GM23248 (cell line): ENCODE data around the gene MAN1C1. TPM values are rescaled to one million over a fixed set of nuclear protein-coding genes. Genes with fewer than 3 reads are reported as not detected.

Experiments used
- DNase-seq: peaks from one replicate; pipeline ENCODE4 v3.0.0-alpha.2; 2015
- H2AFZ ChIP-seq: fragments of 200-600 bp; sonication (generic); 2 replicates; pipeline ENCODE4 v1.6.1; 2016; ENCODE audit warnings: antibody characterized with exemption
- H3F3A ChIP-seq: fragments of 200-600 bp; sonication (generic); 2 replicates; pipeline ENCODE4 v1.6.1; 2016; ENCODE audit warnings: mild to moderate bottlenecking, antibody characterized with exemption, mixed run types; ENCODE audit not compliant: insufficient read depth
- H3K27ac ChIP-seq: fragments of 200-600 bp; sonication (generic); 2 replicates; pipeline ENCODE4 v1.5.1; 2016; ENCODE audit warnings: mild to moderate bottlenecking
- H3K27me3 ChIP-seq: fragments of 200-600 bp; sonication (generic); replicated peaks from 2 replicates; pipeline ENCODE4 v1.6.1; 2016; ENCODE audit warnings: mild to moderate bottlenecking; ENCODE audit not compliant: insufficient read depth
- H3K36me3 ChIP-seq: fragments of 200-600 bp; sonication (generic); 2 replicates; pipeline ENCODE4 v1.6.1; 2016; ENCODE audit warnings: low read depth, mild to moderate bottlenecking
- H3K4me1 ChIP-seq: fragments of 200-600 bp; sonication (generic); 2 replicates; pipeline ENCODE4 v1.6.1; 2016; ENCODE audit warnings: mild to moderate bottlenecking; ENCODE audit not compliant: insufficient read depth
- H3K4me2 ChIP-seq: fragments of 200-600 bp; sonication (generic); one replicate; pipeline ENCODE4 v1.6.1; 2016; ENCODE audit warnings: mild to moderate bottlenecking; ENCODE audit not compliant: unreplicated experiment
- H3K4me3 ChIP-seq: fragments of 200-600 bp; sonication (generic); 2 replicates; pipeline ENCODE4 v1.5.1; 2016; ENCODE audit warnings: mild to moderate bottlenecking
- H3K79me2 ChIP-seq: fragments of 200-600 bp; sonication (generic); 2 replicates; pipeline ENCODE4 v1.6.1; 2016; ENCODE audit warnings: mild to moderate bottlenecking; ENCODE audit not compliant: insufficient read depth
- H3K9ac ChIP-seq: fragments of 200-600 bp; sonication (generic); 2 replicates; pipeline ENCODE4 v1.6.1; 2016; ENCODE audit warnings: mild to moderate bottlenecking
- H3K9me2 ChIP-seq: fragments of 200-600 bp; sonication (generic); 2 replicates; pipeline ENCODE4 v1.6.1; 2016; ENCODE audit warnings: mixed run types, mild to moderate bottlenecking, moderate library complexity; ENCODE audit not compliant: insufficient read depth
- H3K9me3 ChIP-seq: fragments of 200-600 bp; sonication (generic); one replicate; pipeline ENCODE4 v1.6.1; 2017; ENCODE audit warnings: low read depth
- H4K20me1 ChIP-seq: fragments of 200-600 bp; sonication (generic); 2 replicates; pipeline ENCODE4 v1.6.0; 2016; ENCODE audit not compliant: insufficient read depth
- EZH2 ChIP-seq: fragments of 200-600 bp; sonication (generic); IDR thresholded peaks from 2 replicates; pipeline ENCODE4 v1.6.1; 2018; ENCODE audit warnings: antibody characterized with exemption, mild to moderate bottlenecking; ENCODE audit not compliant: insufficient read depth, poor library complexity, severe bottlenecking
- EZH2phosphoT487 ChIP-seq: fragments of 200-600 bp; sonication (generic); IDR thresholded peaks from 2 replicates; pipeline ENCODE4 v1.6.1; 2018; ENCODE audit warnings: antibody characterized with exemption, moderate library complexity, mild to moderate bottlenecking, low read depth; ENCODE audit not compliant: insufficient read depth
- WGBS, 2 experiments: methylation state at CpG; one replicate each; pipeline ENCODE4 v1.1.6; 2015 to 2017; ENCODE audit warnings: low lambda C conversion rate in 2 of 2, low coverage in 1 of 2; ENCODE audit errors: missing lambda C conversion rate in 2 of 2; 5-methylcytosine and 5-hydroxymethylcytosine counted together
- in situ Hi-C: fragments of 300-500 bp; cut with MboI; formaldehyde crosslinking; loops from 2 replicates; pipeline ENCODE4 v1.15.0; 2020
- polyA plus RNA-seq: library from polyadenylated mRNA; unstranded; fragments of >200 nt; fragmentation: Nextera tagmentation; extraction: Ambion mirVana; gene quantifications from 2 replicates; pipeline ENCODE4 v1.2.1, GENCODE V29; 2016
- total RNA-seq: library from RNA; depleted of rRNA; stranded (reverse); fragments of >200 nt; shearing (Covaris generic); gene quantifications from 2 replicates; pipeline ENCODE4 v1.2.3, GENCODE V29; 2014

MAN1C1 gene
- total and polyA plus RNA-seq, 2 experiments from 2014 or later = 0.29 to 1.1 TPM

- in situ Hi-C loops = no loop called here
- no peak for TF ChIP-seq EZH2
These were observed 40.0 kb upstream of the MAN1C1 start for GRCh38 chr1:25576459-25577133.

GRCh38 chr1:25577134-25577920 lies 39.3 kb upstream of the MAN1C1 start:
- WGBS, 2 experiments = 73% methylated on average over 21 of the region's 21 CpGs
- no peak for TF ChIP-seq EZH2
- in situ Hi-C loops = no loop called here
- H3K36me3 ChIP-seq = no peaks in the 10 kb centered on the region
- no peak overlapping the region for H3K9ac ChIP-seq
- no peak overlapping the region for H3K27ac ChIP-seq
- DNase-seq = no peak
- no peaks in the 10 kb centered on the region for H3K9me3 ChIP-seq
- H3K4me2 ChIP-seq = no peak overlapping the region
- H3K27me3 ChIP-seq = no peaks in the 10 kb centered on the region
- no peak overlapping the region for H3K4me3 ChIP-seq
- H2AFZ ChIP-seq = no peak overlapping the region
- no peaks in the 10 kb centered on the region for H3K4me1 ChIP-seq
- no peaks in the 10 kb centered on the region for H3K79me2 ChIP-seq
- no peaks in the 10 kb centered on the region for H3F3A ChIP-seq
- no peaks in the 10 kb centered on the region for H4K20me1 ChIP-seq
- H3K9me2 ChIP-seq = no peaks in the 10 kb centered on the region

More at GRCh38 chr1:25576459-25577133, 40.0 kb upstream of the MAN1C1 start:
- Histone ChIP-seq H2AFZ (no peak overlapping the region), H3K79me2 (no peaks in the 10 kb centered on the region), H3K4me2 (no peak overlapping the region), H3K9me3 (no peaks in the 10 kb centered on the region), H3K9me2 (no peaks in the 10 kb centered on the region), H3K4me1 (no peaks in the 10 kb centered on the region), H3F3A (no peaks in the 10 kb centered on the region), H3K27me3 (no peaks in the 10 kb centered on the region), H3K4me3 (no peak overlapping the region), H3K9ac (no peak overlapping the region), H3K27ac (no peak overlapping the region), H3K36me3 (no peaks in the 10 kb centered on the region), H4K20me1 (no peaks in the 10 kb centered on the region)
- 85 to 87% methylated on average over 18 of the region's 18 CpGs for WGBS, 2 experiments
- no peak for DNase-seq

GRCh38 chr1:25579292-25580252 lies 37.0 kb upstream of the MAN1C1 start:
- Histone ChIP-seq H4K20me1 (no peaks in the 10 kb centered on the region), H3F3A (no peaks in the 10 kb centered on the region), H2AFZ (no peak overlapping the region), H3K9me2 (no peaks in the 10 kb centered on the region), H3K9me3 (no peaks in the 10 kb centered on the region), H3K27me3 (no peaks in the 10 kb centered on the region), H3K4me3 (no peak overlapping the region), H3K36me3 (no peaks in the 10 kb centered on the region), H3K4me1 (no peaks in the 10 kb centered on the region), H3K79me2 (no peaks in the 10 kb centered on the region), H3K27ac (no peak overlapping the region), H3K4me2 (no peak overlapping the region), H3K9ac (no peak overlapping the region)
- WGBS, 2 experiments = 77% methylated on average over 19 of the region's 19 CpGs
- no peak for DNase-seq
- in situ Hi-C loops = no loop called here
- TF ChIP-seq EZH2 (no peak), EZH2phosphoT487 (no peak)

- no peaks in the 10 kb centered on the region for H3K4me1 ChIP-seq
- no peak overlapping the region for H3K27ac ChIP-seq
- no peak for DNase-seq
These were observed 35.7 kb upstream of the MAN1C1 start for GRCh38 chr1:25580927-25581326.

More at GRCh38 chr1:25580927-25581326, 35.7 kb upstream of the MAN1C1 start:
- no peak for TF ChIP-seq EZH2
- no peak for TF ChIP-seq EZH2phosphoT487
- H2AFZ ChIP-seq = no peak overlapping the region
- in situ Hi-C loops = no loop called here
- no peaks in the 10 kb centered on the region for H3F3A ChIP-seq
- no peaks in the 10 kb centered on the region for H3K9me2 ChIP-seq
- H3K4me2 ChIP-seq = no peak overlapping the region
- WGBS, 2 experiments = 86 to 90% methylated on average over 6 of the region's 6 CpGs
- H3K9ac ChIP-seq = no peak overlapping the region
- H3K36me3 ChIP-seq = no peaks in the 10 kb centered on the region
- no peaks in the 10 kb centered on the region for H3K79me2 ChIP-seq
- no peak overlapping the region for H3K4me3 ChIP-seq
- no peaks in the 10 kb centered on the region for H4K20me1 ChIP-seq
- H3K27me3 ChIP-seq = no peaks in the 10 kb centered on the region
- no peaks in the 10 kb centered on the region for H3K9me3 ChIP-seq
